ENCODE data around the gene SH3BGRL.

Gene SH3BGRL

GRCh38 chrX:81201671-81202455 is at the start of gene SH3BGRL, which contains the start of gene HMGN5:
Gene SH3BGRL, plus strand, starts transcription at chrX:81202102. Its CDS starts 99 bp downstream, at chrX:81202201.
Gene HMGN5, minus strand, starts transcription at chrX:81201913. Its CDS starts 80,364 bp downstream, at chrX:81121549.
- peak; percentile 63 for DNase-seq

GRCh38 chrX:81168391-81168790 is 33.5 kb upstream of the SH3BGRL start:
- no peak for DNase-seq

GRCh38 chrX:81174286-81174685 is 27.6 kb upstream of the SH3BGRL start:
- DNase-seq, result no peak

GRCh38 chrX:81195259-81195658 is 6.6 kb upstream of the SH3BGRL start:
- no peak for DNase-seq

GRCh38 chrX:81195712-81196111 is 6.2 kb upstream of the SH3BGRL start:
- DNase-seq, result peak; percentile 43 to 57

- no peak for DNase-seq
Observed at GRCh38 chrX:81201071-81201470, 831 bp upstream of the SH3BGRL start.

GRCh38 chrX:81202456-81202819 is 536 bp downstream of the SH3BGRL start:
- DNase-seq, result no peak

- DNase-seq, result no peak
Observed at GRCh38 chrX:81202943-81203342, 1.0 kb downstream of the SH3BGRL start.

- no peak for DNase-seq
Observed at GRCh38 chrX:81205551-81205950, 3.6 kb downstream of the SH3BGRL start.

GRCh38 chrX:81206476-81206875 is 4.6 kb downstream of the SH3BGRL start:
- no peak for DNase-seq

- no peak for DNase-seq
Observed at GRCh38 chrX:81208916-81209315, 7.0 kb downstream of the SH3BGRL start.

GRCh38 chrX:81215685-81216084 is 13.8 kb downstream of the SH3BGRL start:
- DNase-seq, result no peak

GRCh38 chrX:81229229-81229628 is 27.3 kb downstream of the SH3BGRL start:
- DNase-seq, result no peak

GRCh38 chrX:81229901-81230300 is 28.0 kb downstream of the SH3BGRL start:
- no peak for DNase-seq

GRCh38 chrX:81231476-81231875 is 29.6 kb downstream of the SH3BGRL start:
- no peak for DNase-seq

- DNase-seq, result no peak
Observed at GRCh38 chrX:81232218-81232617, 30.3 kb downstream of the SH3BGRL start.

GRCh38 chrX:81237516-81237915 is 35.6 kb downstream of the SH3BGRL start:
- DNase-seq, result no peak

- no peak for DNase-seq
Observed at GRCh38 chrX:81238166-81238565, 36.3 kb downstream of the SH3BGRL start.

- DNase-seq, result no peak
Observed at GRCh38 chrX:81240701-81241331, 38.9 kb downstream of the SH3BGRL start.

GRCh38 chrX:81241753-81242152 is 39.9 kb downstream of the SH3BGRL start:
- no peak for DNase-seq

GRCh38 chrX:81255876-81256275 is 54.0 kb downstream of the SH3BGRL start:
- no peak for DNase-seq

- DNase-seq, result no peak
Observed at GRCh38 chrX:81257817-81258216, 55.9 kb downstream of the SH3BGRL start.

GRCh38 chrX:81259020-81259713 is 57.3 kb downstream of the SH3BGRL start:
- DNase-seq, result no peak

All from activated CD4-positive, alpha-beta T cell treated with anti-CD3 and anti-CD28 coated beads for 4 hours (primary cell).